ENCODE measurements around the gene SLC48A1. TPM values are rescaled to one million over a fixed set of nuclear protein-coding genes. Genes with fewer than 3 reads are reported as not detected.
"Not testable (repeated sequence)": the region's sequence is repeated elsewhere in the genome, so short reads cannot be mapped to it uniquely, and the experiment has no call there.

The SLC48A1 gene
- total RNA-seq, 1 donor from 2014 or later = 19.7 TPM

DNA sequence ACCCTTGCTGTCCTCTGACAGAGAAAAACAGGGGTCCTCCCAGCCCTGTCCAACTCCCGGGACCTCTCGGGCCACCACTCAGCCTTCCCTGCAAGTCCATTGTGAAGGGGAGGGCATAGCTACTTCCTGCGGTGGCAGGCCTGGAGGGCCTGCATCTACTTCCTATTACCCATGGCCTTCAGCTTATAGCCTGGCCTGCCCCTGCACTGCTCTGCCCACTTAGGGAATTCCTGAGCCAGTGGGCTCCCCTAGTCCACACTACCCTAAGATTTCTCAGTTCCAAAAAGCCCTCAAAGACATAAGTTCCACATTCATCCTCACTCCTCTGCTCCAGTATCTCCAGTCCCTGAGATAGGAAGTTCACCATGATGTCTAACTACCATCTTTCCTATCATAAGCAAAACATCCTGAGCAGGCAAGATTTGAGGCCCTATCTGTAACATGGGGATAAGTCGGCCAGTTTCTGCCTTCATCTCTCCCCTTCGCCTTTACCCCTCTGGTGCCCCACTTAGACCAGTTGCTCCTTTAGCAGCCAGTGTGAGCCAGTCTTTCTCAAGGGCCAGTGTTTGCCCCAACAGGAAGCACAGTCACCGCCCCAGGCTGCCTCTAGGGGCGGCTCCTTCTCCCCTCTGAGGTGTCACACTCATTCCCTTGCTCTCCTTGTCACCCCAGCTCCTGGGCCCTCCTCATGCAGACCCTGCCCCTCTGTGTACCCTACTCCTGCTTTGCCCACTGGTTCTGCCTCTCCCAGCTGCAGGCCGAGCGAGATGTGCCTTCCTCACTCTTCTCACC is 35.7 kb downstream of the SLC48A1 start:
- TF ChIP-seq, protein P1, sequence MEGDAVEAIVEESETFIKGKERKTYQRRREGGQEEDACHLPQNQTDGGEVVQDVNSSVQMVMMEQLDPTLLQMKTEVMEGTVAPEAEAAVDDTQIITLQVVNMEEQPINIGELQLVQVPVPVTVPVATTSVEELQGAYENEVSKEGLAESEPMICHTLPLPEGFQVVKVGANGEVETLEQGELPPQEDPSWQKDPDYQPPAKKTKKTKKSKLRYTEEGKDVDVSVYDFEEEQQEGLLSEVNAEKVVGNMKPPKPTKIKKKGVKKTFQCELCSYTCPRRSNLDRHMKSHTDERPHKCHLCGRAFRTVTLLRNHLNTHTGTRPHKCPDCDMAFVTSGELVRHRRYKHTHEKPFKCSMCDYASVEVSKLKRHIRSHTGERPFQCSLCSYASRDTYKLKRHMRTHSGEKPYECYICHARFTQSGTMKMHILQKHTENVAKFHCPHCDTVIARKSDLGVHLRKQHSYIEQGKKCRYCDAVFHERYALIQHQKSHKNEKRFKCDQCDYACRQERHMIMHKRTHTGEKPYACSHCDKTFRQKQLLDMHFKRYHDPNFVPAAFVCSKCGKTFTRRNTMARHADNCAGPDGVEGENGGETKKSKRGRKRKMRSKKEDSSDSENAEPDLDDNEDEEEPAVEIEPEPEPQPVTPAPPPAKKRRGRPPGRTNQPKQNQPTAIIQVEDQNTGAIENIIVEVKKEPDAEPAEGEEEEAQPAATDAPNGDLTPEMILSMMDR (conservative IDR thresholded peaks at IDR 0.05) = peak; percentile 35
- Mint-ChIP-seq H3K27me3 (no peaks in the 10 kb centered on the region), H3K9me3 (no peaks in the 10 kb centered on the region), H3K36me3 (no peaks in the 10 kb centered on the region), H3K4me1 (ENCODE audit: unreplicated experiment) (peaks cover 64% of the 10 kb centered on the region), H3K4me3 (peak overlapping the region; percentile 2), H3K27ac (no peak overlapping the region)
- no peak for DNase-seq (ENCODE audit: extremely low spot score, unreplicated experiment)

DNA sequence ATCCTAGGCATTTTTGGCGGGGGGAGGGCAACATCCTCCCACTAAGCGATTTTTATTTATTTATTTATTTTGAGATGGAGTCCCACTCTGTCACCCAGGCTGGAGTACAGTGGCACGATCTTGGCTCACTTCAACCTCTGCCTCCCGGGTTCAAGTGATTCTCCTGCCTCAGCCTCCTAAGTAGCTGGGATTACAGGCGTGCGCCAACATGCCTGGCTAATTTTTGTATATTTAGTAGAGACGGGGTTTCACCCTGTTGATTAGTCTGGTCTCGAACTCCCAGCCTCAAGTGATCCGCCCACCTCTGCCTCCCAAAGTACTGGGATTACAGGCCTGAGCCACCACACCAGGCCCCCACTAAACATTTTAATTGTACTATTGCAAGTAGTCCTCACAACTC is 36.5 kb downstream of the SLC48A1 start:
- not testable (repeated sequence) for H3K36me3 Mint-ChIP-seq; H3K27me3 Mint-ChIP-seq; DNase-seq (ENCODE audit: extremely low spot score, unreplicated experiment); H3K27ac Mint-ChIP-seq; H3K4me3 Mint-ChIP-seq; H3K9me3 Mint-ChIP-seq
- H3K4me1 Mint-ChIP-seq (ENCODE audit: unreplicated experiment) = peaks cover 62% of the 10 kb centered on the region

DNA sequence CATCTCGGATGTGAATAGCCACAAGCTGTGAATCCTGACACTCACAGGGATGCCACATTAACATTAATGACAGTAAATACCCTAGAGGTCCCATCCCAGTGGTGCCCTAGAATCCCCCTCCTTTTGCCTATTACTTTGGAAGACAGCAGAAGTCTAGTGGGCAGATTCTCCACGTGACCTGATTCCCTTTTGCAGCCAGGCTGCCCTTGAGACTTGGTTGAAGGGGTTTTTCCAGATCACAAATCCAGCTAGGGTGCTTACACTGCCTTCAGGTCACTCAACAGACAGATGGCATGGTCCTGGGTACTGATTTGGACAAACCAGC is 38.0 kb downstream of the SLC48A1 start:
- no peaks in the 10 kb centered on the region for H3K9me3 Mint-ChIP-seq
- H3K27me3 Mint-ChIP-seq = no peaks in the 10 kb centered on the region
- peak overlapping the region; percentile 51 for H3K4me3 Mint-ChIP-seq
- peaks cover 56% of the 10 kb centered on the region for H3K4me1 Mint-ChIP-seq (ENCODE audit: unreplicated experiment)
- no peaks in the 10 kb centered on the region for H3K36me3 Mint-ChIP-seq
- TF ChIP-seq, protein P1 (conservative IDR thresholded peaks at IDR 0.05) = no peak
- peak overlapping the region; percentile 93 for H3K27ac Mint-ChIP-seq
- no peak for DNase-seq (ENCODE audit: extremely low spot score, unreplicated experiment)

DNA sequence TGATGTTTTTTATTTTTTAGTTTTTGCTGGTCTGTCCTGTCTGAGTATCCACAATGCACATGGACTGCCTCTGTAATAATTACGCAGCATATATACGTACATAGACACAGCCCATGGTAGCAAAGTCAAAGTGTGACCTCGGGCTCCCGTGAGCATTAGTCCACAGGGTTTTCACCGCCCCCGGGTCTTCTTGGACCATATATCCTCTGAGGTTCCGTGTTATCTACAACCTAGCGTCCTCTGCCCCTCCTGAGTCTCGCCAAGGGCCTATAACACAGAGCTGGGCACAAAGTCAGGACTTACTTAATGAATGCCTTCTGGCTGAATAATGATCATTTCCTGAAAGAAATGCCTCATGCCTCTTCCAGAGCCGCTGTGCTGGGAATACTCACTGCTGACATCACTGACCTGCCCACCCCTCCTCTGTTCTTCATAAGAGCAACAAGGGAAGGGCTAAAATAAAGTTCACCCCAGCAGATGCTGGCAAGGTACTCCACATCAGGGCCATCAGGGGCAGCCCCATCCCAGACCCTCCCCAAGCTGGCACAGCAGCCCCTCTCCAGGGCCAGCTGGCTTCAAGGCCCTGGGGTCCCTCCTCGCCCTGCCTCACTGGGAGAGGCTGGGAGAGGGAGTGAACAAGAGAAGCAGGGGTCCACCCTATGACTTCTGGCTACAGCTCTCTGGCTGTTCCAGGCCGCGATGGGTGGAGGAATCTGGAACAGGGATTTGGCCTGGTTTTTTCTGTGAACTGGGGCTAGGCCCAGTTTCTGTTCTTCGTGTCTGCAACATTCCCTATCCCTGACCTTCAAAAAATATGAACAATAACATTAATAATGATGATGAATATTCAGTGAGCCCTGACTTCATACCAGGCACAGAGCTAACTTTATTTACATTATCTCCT is 38.8 kb downstream of the SLC48A1 start:
- Mint-ChIP-seq H3K27ac (peak overlapping the region; percentile 93), H3K4me1 (ENCODE audit: unreplicated experiment) (peaks cover 60% of the 10 kb centered on the region), H3K4me3 (peak overlapping the region; percentile 82), H3K27me3 (no peaks in the 10 kb centered on the region), H3K9me3 (no peaks in the 10 kb centered on the region), H3K36me3 (no peaks in the 10 kb centered on the region)
- no peak for DNase-seq (ENCODE audit: extremely low spot score, unreplicated experiment)
- TF ChIP-seq, protein P1 (conservative IDR thresholded peaks at IDR 0.05) = no peak

DNA sequence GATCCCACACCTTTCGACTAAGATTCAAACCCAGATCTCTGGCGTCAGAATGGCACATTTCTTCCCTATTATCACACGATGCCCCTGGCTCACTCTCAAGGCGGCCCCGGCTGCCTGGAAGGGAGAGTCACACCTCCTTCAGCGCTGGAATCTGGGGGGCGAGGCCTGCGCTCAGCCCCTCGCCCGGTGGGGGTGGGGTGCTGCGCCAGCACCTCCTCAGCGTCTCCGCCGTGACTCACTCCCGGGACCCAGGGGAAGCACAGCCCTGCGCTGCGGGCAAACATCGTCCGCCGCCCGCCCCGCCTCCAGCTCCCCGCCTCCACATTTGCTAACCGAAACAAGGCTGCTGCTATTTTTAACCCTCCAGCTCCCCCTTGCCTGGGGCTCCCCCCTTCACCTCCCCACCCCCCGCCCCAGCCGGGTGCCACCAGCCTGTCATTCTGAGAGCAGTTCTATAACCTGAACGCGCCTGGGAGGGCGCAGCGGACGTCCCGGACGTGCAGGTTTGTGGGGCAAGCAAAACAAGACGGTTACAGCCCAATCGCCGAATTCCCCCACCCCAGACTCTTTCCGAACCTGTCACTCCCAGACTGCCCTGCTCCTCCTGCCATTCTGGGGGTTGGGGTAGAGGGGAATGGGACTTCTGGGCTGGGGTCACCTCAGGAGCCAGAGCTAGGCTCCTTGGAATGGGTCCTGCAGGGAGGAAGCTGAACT is 39.9 kb downstream of the SLC48A1 start:
- Mint-ChIP-seq H3K36me3 (no peaks in the 10 kb centered on the region), H3K27ac (peak overlapping the region; percentile 93), H3K4me1 (ENCODE audit: unreplicated experiment) (peaks cover 65% of the 10 kb centered on the region), H3K9me3 (no peaks in the 10 kb centered on the region), H3K4me3 (peak overlapping the region; percentile 82), H3K27me3 (no peaks in the 10 kb centered on the region)
- no peak for DNase-seq (ENCODE audit: extremely low spot score, unreplicated experiment)
- TF ChIP-seq, protein P1 (conservative IDR thresholded peaks at IDR 0.05) = no peak
